GM19467 (cell line): ENCODE data around the gene PPM1F.
A peak's percentile ranks its signal among the peaks of the same experiment; 100 is the strongest.

Source experiments
- ATAC-seq: cut with Tn5 transposase; IDR thresholded peaks from one replicate; pipeline ENCODE4 v1.9.1; 2021; ENCODE audit warnings: mild to moderate bottlenecking, moderate library complexity; ENCODE audit not compliant: unreplicated experiment

Gene PPM1F, protein sequence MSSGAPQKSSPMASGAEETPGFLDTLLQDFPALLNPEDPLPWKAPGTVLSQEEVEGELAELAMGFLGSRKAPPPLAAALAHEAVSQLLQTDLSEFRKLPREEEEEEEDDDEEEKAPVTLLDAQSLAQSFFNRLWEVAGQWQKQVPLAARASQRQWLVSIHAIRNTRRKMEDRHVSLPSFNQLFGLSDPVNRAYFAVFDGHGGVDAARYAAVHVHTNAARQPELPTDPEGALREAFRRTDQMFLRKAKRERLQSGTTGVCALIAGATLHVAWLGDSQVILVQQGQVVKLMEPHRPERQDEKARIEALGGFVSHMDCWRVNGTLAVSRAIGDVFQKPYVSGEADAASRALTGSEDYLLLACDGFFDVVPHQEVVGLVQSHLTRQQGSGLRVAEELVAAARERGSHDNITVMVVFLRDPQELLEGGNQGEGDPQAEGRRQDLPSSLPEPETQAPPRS

DNA sequence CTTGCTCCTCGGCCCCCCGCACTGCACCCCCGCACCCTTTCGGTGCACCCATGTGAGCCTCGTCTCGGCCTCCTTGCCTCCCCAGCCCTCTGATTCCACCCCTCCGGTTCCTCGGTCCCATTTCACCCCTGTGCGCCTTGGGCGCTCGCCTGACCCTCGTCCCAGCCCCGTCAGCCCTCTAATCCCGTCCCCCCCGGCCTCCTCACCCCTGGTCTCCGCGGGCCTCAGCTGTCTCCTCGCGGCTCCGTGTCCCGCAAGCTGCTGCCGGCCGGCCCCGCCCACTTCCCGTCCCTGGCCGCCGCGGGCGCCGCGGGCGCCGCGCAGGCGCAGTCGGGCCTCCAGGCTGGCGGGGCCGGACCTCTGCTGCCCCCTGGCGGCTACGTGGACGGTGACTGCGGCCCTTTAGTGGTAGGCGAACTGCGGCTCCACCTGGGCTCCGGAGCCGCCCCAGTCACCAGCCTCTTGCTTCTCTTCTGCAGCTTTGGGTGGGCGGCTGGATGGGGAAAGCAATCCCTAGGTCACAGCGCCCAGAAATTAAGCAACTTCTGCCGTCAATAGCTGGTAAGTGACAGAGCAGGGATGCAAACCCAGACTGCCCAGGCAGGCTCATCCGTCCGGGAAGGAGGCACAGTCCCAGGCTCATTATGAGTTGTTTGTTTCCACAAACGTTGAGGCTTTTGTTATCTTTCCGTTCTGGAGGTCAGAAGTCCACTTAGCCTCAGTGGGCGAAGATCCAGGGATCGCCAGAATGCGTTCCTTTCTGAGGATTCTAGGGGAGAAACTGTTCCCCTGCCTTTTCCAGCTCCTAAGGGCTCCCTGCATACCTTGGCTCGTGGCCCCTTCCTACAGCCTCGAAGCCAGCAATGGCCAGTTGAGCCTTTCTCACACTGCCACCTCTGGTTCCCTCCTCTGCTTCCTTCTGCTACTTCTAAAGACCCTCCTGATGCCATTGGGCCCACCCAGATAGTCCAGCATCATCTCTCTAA, at the start of gene PPM1F:
PPM1F (minus strand) TSS at position 263 of the 986 bp plus-strand sequence. CDS start 6,800 bp downstream, outside the sequence.
- ATAC-seq, result peak; percentile 70

DNA sequence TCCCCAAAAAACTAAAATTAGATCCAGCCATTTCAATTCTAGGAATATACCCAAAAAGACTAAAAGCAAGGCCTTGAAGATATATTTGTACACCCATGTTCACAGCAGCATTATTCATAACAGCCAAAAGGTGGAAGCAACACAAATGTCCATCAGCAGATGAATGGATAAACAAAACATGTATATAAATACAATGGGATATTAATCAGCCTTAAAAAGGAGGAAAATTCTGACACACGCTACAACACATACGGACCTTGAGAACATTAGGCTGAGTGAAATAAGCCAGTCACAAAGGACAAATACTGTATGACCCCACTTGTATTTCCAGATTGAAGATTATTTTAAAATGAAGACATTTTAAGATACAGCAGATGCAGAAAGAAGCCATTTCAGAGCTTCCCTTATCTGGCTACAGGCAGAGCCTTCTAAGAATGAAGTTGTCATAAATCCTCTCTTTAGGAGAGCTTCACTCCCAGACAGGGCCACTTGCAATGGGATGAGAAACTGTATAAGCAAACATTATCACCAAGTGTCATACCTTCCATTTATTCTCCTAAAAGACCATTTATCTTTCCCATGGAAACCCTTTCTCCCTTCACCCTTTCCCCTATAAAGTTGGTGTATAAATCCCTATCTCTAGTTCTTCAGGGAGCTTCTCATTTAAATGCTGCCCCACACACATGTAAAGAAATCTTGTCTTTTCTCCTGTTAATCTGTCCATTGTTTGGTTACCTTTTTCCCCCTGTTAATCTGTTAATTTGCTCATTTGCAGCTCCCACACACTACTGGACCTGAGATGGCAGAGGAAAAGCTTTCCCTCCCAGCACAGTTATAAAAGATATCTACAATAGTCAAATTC, 49.2 kb upstream of the PPM1F start:
- ATAC-seq, result no peak

DNA sequence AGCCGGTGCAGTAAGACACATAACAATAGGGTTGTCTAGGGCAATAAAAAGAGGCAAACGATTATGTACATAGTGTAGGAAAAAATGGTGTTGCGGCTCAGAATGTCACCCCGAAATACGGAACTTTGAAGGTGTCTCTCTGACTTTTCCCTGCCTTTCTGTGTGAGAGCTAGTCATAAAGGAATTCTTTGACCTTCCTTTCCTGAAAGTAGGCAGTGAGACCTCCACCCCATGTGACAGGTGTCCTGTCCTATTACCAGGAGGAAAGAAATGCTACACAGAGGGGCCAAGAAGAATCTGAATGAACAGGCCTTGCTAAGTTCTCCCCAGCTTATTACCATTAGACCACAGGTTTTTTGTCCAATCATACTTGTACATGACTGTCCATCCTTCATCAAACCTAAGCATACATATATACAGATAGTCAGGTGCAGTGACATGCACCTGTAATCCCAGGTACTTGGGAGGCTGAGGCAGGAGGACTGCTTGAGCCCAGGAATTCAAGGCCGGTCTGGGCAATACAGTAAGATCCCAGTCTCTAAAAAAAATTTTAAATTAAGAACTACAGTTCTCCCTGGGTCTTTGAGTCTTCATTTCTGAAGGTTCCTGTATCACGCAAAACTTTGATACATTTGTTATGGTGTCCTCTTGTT, 46.1 kb upstream of the PPM1F start:
- no peak for ATAC-seq

DNA sequence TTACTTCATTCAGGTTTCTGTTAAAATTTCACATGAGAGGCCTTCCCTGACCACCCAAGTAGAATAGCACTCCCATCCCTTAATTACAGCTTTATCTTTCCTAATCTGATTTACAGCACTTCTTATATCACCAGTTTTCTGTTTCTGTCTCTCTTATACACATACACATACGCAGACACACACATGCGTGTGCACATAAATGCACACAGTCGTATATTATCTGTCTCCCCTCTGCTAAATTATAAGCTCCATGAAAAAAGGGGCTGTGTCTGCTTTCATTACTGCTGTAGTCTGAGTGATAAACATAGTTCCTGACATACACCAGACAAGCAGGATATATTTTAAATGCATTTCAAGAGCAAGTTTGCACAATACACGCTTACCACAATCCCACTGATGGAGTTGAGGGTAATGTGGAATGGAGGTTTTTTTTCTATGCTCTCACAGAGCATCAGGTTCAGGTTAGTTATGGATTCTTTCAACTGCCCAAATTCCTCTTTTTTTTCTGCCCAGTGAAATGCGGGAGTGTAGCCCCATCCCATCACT, 43.6 kb upstream of the PPM1F start:
- ATAC-seq, result no peak

DNA sequence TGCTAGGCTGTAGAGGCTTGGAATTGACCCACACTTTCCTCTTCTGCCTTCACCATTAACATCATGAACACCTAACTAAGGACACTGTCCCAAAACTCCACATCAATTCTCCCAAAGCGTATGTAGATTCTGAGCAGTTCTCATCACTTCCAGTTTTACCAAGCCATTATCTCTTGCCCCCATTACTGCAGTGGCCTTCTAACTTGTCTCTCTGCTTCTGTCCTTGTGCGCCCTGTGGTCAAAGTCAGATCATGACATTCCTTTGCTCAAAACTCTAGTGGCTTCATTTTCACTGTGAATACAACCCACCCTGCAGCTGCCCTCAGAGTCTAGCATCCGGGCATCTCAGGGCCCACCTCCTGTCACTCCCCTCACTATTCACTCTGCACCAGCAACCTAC, 43.0 kb upstream of the PPM1F start:
- ATAC-seq, result no peak

DNA sequence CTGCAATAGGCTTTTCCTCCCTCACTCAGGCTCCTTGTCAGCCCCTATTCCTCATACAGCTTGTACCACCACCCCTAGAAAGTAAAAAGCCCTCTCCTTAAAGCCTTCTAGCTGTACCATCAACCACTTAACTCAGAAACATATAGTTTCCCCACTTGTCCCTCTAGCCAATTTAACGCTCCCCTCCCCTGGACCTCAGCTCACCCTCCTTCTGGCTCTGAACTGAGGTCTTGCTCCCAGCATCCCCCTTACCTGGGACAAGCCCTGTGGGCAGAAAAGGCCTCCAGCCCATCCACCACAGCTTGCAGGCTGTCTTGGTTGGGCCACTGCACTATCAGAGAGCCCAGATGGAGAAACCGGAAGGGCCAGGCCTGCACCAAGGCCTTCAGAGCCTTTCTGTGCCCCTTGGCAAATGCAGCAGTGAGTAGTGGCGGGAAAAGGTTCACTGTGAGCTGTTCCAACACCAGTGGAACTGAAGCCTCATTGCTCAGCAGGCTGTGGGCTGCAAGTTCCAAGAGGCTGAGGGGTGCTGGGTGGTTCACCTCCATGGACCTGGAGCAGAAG, 42.3 kb upstream of the PPM1F start:
- no peak for ATAC-seq

DNA sequence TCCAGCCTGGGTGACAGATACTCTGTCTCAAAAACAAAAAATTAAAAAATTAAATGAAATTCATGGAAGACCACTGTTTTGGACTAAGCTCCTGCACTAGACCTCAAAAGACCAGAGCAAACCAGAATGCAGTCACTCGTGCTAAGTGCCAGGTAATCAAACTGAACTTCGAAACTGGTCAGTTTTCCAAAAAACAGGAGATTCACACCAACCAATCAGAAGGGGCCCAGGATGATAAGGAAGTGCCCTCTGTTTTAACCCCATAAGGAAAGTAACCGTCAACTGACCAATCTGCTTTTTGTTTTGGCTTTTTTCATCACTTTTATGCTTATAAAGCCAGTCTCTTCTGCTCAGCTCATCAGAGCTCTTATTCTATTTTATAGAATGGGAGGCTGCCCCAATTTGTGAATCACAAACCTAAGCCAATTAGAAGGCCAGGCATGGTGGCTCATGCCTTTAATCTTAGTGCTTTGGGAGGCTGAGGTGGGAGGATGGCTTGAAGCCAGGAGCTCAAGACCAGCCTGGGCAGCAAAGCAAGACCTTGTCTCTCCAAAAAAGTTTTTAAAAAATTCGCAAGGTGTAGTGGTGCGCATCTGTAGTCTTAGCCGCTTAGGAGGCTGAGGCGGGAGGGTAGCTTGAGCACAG, 40.1 kb upstream of the PPM1F start:
- no peak for ATAC-seq

DNA sequence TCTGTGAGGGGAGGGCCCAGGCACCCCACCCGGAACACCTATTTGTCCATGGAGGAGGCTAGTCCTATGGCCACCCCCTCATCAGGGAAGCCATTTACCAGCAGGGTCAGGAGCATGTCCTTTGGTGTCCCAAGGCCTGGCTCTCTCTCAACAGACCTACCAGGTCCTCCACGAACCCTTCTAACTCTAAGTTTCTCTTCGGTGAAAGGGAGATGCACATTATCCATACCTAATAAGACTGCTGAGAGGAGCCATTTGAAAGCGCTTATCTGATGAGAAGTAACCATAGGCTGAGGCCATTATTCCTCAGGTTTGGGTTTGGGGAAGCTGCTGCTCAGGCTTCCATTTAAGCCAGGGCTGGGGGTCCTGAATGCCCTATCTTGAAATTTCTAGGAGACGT, 39.1 kb upstream of the PPM1F start:
- no peak for ATAC-seq

DNA sequence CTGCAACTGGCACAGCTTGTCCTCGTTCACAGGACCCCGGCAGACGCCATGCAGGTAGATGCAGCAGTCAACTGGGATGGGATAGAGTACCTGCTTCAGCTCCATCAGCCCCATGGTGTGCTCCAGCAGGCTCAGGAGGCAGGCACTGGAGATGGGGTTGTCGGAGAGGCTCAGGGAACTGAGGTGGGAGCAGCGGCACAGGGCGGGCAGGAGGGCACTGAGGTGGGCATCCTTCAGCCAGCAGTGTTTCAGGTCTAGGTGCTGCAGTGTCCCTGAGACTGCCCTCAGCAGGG, 38.6 kb upstream of the PPM1F start:
- ATAC-seq, result no peak

DNA sequence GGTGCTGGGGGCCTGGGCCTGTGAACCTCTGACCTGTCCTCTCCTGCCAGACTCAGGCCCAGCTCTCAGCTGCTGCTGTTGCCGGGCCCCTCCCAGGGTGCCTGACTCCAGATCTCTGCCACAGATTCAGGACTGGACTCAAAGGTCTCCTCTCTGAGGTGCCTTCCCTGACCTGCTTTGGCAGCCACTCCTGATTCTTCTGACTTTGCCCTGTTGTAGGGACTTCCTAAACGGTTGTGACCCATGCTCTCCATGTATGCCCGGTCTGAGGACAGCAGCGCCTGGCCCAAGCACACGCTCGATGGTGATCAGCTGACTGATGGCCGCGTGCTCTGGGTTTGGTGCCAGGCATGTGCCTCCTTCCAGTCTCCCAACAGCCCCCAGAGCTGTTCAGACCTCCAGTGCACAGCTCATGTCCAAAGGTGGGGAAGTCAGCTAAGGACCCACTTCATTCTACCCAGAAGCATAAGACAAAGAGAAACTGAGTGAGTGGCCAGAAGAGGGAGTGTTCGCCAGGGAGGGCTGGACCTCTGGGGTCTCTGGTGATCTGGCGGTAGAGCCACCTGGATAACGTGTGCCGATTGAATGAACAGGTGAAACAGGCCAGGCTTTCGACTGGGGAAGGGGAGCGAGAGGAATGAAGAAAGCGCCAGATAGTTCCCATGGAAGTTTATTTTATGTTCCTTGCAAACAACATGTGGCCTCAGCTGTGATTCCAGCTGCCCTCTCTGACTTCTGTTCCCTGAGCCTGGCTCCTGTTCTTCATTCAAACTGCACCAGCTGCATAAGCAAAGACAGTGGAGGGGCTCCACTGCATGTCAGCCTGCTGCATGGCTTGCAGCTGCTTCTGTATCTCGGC, 38.0 kb upstream of the PPM1F start:
- ATAC-seq, result no peak

DNA sequence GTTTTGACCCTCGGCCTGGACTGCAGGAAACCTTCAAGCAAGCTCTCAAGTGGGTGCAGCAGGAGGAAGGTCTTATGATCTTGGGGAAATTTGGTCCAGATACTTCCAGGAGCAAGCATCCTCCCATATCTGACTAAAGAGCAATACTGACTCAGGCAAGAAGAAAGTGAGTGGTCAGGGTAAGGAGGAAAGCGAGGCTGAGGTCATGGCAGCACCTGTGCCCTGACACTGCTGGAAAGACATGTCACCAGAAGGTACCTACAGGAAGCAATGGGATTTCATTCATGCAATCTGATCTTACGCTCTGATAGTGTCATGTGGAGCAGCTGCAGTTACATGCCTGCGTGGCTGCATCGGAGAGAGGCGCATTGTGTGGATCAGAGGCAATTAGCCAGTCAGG, 36.4 kb upstream of the PPM1F start:
- ATAC-seq, result no peak

DNA sequence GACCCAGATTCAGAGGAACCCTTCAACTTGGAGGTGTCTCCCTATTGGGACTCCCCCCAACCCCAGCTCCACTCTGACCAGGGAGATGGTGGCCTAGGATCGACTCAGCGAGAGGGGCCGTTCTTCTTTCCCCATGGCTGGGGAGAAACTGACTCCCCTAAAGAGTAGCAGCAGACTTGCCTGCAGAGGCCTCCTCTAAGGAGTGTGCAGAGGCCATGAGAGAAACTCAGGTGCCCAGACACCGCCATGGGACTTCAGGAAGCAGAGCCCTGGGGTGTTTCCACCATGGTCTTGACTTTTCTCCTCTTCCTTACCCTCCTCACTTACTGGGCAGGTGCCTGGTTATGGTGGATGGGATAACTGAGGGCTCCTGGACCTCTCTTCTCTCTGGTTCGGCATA, 32.6 kb upstream of the PPM1F start:
- no peak for ATAC-seq

DNA sequence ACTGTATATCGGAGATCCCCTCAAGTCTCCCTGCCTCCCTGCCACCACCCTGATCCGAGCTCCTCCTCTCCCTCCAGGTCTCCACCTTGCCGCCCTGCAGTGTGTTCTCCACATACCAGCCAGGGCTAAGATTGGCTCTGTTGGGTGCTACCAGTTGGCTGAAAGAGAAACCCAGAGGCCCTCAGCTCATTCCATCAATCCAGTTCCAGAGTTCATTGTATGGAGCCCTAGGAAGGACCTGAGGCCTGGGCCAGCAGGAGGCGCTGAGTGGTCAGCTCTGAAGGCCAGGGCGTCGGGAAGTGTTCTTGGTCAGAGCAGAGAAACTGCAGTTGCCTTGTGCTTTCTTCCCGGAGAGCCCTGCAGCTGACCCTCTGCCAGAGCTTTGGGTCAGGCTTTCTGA, 32.1 kb upstream of the PPM1F start:
- ATAC-seq, result no peak

DNA sequence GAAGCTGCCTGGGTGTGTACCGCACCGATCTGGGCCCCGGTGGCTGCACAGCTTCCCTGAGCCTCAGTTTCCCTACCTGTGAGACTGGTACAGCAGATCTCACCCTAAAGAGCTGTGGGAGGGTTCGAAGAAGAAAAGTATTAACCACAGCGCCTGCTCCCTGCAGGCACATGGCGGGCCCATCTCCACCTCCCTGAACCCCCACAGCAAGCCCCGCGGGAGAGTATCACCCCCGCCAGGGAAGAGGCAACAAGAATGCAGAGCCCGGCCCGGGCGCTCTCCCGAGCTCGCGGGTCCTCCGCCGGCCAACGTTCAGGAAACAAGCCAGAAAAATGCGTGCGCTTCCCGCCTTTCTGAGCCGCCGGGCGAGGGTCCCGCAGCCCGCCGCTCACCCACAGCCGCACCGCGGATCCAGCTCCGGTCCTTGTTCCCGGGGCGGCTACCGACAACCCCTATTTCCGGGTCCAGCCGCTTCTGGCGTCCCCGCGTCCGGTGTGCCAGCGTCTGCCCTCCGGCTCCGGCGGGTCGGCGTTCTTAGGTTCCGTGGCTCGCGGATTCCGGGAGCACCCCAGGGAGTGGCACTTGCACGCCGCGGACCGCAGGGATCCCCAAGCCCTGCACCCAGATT, 29.8 kb upstream of the PPM1F start, which contains the start of gene TOP3B:
TOP3B (minus strand) TSS at position 450 of the 628 bp plus-strand sequence. CDS start 7,078 bp downstream, outside the sequence.
- ATAC-seq, result no peak

DNA sequence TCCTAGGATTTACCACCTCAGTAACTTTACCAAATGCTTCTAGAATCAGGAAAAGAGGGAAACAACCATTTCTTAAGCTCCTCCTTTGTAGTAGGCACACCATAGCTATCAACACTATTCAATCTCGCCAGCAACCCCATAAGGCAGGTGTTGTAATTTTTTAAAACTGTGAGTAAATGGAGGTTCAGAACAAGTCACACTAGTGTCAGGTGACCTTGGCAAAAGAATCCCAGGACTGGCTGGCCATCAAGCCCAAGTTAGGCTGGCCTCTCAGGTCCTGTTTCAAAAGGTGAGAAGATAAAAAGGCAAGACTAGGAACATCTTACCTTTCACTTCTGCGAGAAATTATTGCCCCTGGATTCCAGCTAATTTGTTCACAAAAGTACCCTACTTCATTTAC, 29.2 kb upstream of the PPM1F start:
- no peak for ATAC-seq

DNA sequence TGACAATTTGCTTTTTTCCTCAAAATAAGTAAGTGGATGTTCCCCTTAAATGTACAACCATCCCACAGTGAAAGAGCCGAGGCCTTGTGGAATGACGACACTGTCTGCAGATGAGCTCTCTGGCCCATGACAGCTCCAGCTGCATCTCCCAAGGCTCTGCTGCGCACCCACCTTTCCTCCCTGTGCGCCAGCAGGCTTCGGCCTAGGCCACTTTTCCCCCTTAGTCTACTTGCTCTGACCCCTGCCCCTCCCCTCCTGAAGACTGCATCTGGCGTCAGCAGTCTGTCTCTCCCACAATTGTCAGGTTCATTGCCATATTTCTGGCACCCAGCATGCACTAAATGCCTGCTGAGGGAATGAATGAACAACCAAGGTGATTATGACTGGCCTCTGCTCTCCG, 27.9 kb upstream of the PPM1F start:
- ATAC-seq, result no peak

DNA sequence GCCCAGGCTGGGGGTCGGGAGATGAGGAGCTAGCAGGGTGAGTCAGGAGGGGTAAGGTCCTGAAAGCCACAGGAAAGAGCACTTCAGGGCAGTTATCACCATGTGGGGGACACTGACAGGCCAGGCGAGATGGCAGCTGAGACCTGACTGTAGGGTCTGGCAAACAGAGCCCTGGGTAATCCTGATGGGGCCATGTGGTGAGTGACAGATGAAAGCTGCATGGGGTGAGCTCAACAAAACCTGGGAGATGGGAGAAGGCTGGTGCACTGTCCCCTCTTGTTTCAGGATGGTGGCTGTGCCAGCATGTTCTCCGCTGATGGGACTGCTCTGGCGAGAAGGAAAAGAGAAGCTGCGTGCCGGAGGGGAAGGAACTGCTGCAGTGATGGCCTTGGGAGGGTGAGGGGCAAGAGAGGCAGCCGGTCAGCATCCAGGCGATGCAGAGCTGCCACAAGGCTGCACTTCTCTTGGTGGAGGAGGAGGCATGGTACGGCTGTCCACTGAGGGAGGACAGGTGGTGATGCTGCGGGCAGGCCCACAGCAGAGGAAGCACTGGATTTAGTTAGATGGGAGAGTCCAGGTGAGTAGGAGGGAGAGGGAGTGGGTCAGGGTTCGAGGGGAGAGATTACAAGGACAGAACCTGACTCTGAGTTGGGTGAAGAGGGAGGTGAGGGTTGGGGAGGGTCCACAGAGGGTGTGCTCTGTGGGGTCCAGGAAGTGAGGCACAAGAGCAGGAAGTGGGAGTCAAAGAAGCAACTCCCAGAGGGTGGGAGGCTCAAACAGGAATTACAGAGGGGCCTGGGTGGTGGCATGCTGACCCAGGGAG, 26.1 kb upstream of the PPM1F start:
- ATAC-seq, result no peak
